Uterus (tissue), 2 donors: ENCODE results near the gene ACAT1.

Experiments used
- CTCF ChIP-seq, 4 experiments: fragments of 200-600 bp in 2 of 4; fragments of 450-650 bp in 2 of 4; sonication (generic) in 2 of 4; IDR thresholded peaks; one replicate each; pipeline ENCODE4 v1.5.1; 2016 to 2019; ENCODE audit warnings: antibody characterized with exemption in 4 of 4, mild to moderate bottlenecking in 2 of 4, moderate library complexity in 1 of 4
- POLR2A ChIP-seq, 2 donors: fragments of 450-650 bp; IDR thresholded peaks; one replicate each; pipeline ENCODE4 v1.6.1; 2016; ENCODE audit warnings: antibody characterized with exemption in 2 of 2, mild to moderate bottlenecking in 1 of 2, moderate library complexity in 1 of 2

DNA sequence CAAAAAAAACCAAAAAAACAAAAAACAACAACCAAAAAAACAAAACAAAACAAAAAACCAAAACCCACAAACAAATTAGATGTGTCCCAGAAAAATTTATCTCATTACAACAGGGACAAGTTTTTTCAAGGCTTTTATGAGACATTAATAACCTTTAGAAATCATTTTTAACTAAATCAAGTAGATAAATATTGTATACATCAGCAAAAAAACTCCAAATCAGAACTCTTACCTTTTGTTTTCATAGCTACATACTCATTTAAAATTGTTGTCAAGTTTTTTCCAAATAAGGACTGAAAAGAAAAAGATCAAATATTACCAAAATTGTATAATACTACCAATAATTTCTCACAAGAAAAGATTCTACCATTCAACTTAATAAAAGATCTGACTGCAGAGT is 72.4 kb downstream of the ACAT1 start:
- TF ChIP-seq CTCF (IDR thresholded peaks at IDR 0.05) (no peak), POLR2A (IDR thresholded peaks at IDR 0.05) (no peak)
